Transverse colon (tissue), 4 donors: Measurements from ENCODE around the gene WDR41.

Experiments
- CTCF ChIP-seq, 5 experiments: fragments of 200-600 bp in 3 of 5; fragments of 450-650 bp in 2 of 5; sonication (generic) in 3 of 5; IDR thresholded peaks; 1 replicate in 2 of 5; 2 replicates in 3 of 5; pipeline ENCODE4 v1.5.1; 2016 to 2017; ENCODE audit warnings: antibody characterized with exemption in 5 of 5, inconsistent platforms in 3 of 5, mild to moderate bottlenecking in 2 of 5, moderate library complexity in 1 of 5
- EP300 ChIP-seq: sonication (generic); formaldehyde crosslinking; IDR thresholded peaks from one replicate; pipeline ENCODE4 v1.6.1; 2017; ENCODE audit warnings: antibody characterized with exemption, low read depth
- POLR2A ChIP-seq: fragments of 450-650 bp; IDR thresholded peaks from one replicate; pipeline ENCODE4 v1.6.1; 2016; ENCODE audit warnings: antibody characterized with exemption, mild to moderate bottlenecking, moderate library complexity
- POLR2AphosphoS5 ChIP-seq, 3 donors: sonication (generic); formaldehyde crosslinking; IDR thresholded peaks; one replicate each; pipeline ENCODE4 v1.6.1; 2016; ENCODE audit warnings: antibody characterized with exemption in 3 of 3

- TF ChIP-seq CTCF (IDR thresholded peaks at IDR 0.05), result no peak
- no peak for TF ChIP-seq POLR2A
- no peak for TF ChIP-seq POLR2AphosphoS5 (IDR thresholded peaks at IDR 0.05)
- no peak for TF ChIP-seq EP300
These were observed 39.2 kb upstream of the WDR41 start for GRCh38 chr5:77531297-77531696.
